Naive thymus-derived CD4-positive, alpha-beta T cell (primary cell): ENCODE data around the gene DPP6. TPM values are rescaled to one million over a fixed set of nuclear protein-coding genes. Genes with fewer than 3 reads are reported as not detected.

Experiments
- ATAC-seq: fragments of 150-1000 bp; cut with Tn5 transposase; 2 replicates; pipeline ENCODE4 v1.10.0; 2021; ENCODE audit warnings: mild to moderate bottlenecking, moderate library complexity
- CTCF ChIA-PET: fragments of 350-600 bp; sonication (Branson Sonifier 250); formaldehyde crosslinking; loops from one replicate; lab custom pipeline; 2021; ENCODE audit warnings: antibody characterized with exemption; lab: Charles Lee
- POLR2A ChIA-PET: fragments of 350-600 bp; sonication (Branson Sonifier 250); formaldehyde crosslinking; loops from one replicate; lab custom pipeline; 2021; ENCODE audit warnings: antibody characterized with exemption, inconsistent platforms; lab: Charles Lee
- DNase-seq, 9 donors: peaks; one replicate each; pipeline versions ENCODE4 v3.0.0 to v3.0.0-alpha.2; 2020 to 2022; ENCODE audit warnings: mixed read lengths in 1 of 9
- H3K27ac ChIP-seq: one replicate; pipeline ENCODE4 v1.7.0; 2013; ENCODE audit warnings: mild to moderate bottlenecking, low read depth, low read length, moderate library complexity
- H3K27me3 ChIP-seq, 2 donors: one replicate each; pipeline ENCODE4 v1.7.0; 2013; ENCODE audit warnings: low read length in 2 of 2, mild to moderate bottlenecking in 2 of 2, moderate library complexity in 2 of 2; ENCODE audit not compliant: control insufficient read depth in 2 of 2, insufficient read depth in 2 of 2
- H3K36me3 ChIP-seq, 3 experiments: 1 replicate in 2 of 3; 2 replicates in 1 of 3; pipeline ENCODE4 v1.7.0; 2013; ENCODE audit warnings: low read length in 3 of 3, mild to moderate bottlenecking in 3 of 3, moderate library complexity in 1 of 3; ENCODE audit not compliant: insufficient read depth in 3 of 3, control insufficient read depth in 2 of 3
- H3K4me1 ChIP-seq, 2 donors: one replicate each; pipeline ENCODE4 v1.7.0; 2013; ENCODE audit warnings: low read length in 2 of 2, mild to moderate bottlenecking in 2 of 2, moderate library complexity in 1 of 2; ENCODE audit not compliant: control insufficient read depth in 2 of 2, insufficient read depth in 2 of 2
- H3K4me3 ChIP-seq: 2 replicates; pipeline ENCODE4 v1.7.0; 2013; ENCODE audit warnings: mild to moderate bottlenecking, low read length
- H3K9me3 ChIP-seq, 3 experiments: 1 replicate in 2 of 3; 2 replicates in 1 of 3; pipeline ENCODE4 v1.7.0; 2013; ENCODE audit warnings: low read length in 3 of 3; ENCODE audit not compliant: control insufficient read depth in 2 of 3
- H3K27ac Mint-ChIP-seq, 9 donors: one replicate each; pipeline ENCODE4 v1.8.0; 2020 to 2022; ENCODE audit warnings: mixed read lengths in 9 of 9, mild to moderate bottlenecking in 8 of 9, moderate library complexity in 5 of 9, inconsistent platforms in 2 of 9
- H3K27me3 Mint-ChIP-seq, 5 donors: one replicate each; pipeline ENCODE4 v1.8.0; 2021 to 2022; ENCODE audit warnings: mixed read lengths in 5 of 5, mild to moderate bottlenecking in 1 of 5
- H3K36me3 Mint-ChIP-seq, 5 donors: one replicate each; pipeline ENCODE4 v1.8.0; 2020 to 2022; ENCODE audit warnings: mixed read lengths in 5 of 5, mild to moderate bottlenecking in 3 of 5, inconsistent platforms in 1 of 5
- H3K4me1 Mint-ChIP-seq, 7 donors: one replicate each; pipeline ENCODE4 v1.8.0; 2020 to 2022; ENCODE audit warnings: mixed read lengths in 7 of 7, mild to moderate bottlenecking in 3 of 7, inconsistent platforms in 1 of 7
- H3K4me3 Mint-ChIP-seq, 10 donors: one replicate each; pipeline ENCODE4 v1.8.0; 2020 to 2022; ENCODE audit warnings: mild to moderate bottlenecking in 10 of 10, mixed read lengths in 10 of 10, moderate library complexity in 6 of 10, inconsistent platforms in 2 of 10
- H3K9me3 Mint-ChIP-seq, 11 donors: one replicate each; pipeline ENCODE4 v1.8.0; 2020 to 2022; ENCODE audit warnings: mixed read lengths in 11 of 11, mild to moderate bottlenecking in 4 of 11, inconsistent platforms in 1 of 11, moderate library complexity in 1 of 11
- intact Hi-C, 2 donors: fragments of 100-400 bp; cut with micrococcal nuclease; formaldehyde crosslinking; loops; one replicate each; pipeline ENCODE4 v1.15.1; 2023
- polyA plus RNA-seq, 2 donors: library from polyadenylated mRNA; unstranded; fragments of 300-500 nt; fragmentation: Illumina TruSeq; gene quantifications; one replicate each; pipeline ENCODE4 v1.2.3, GENCODE V29; 2021
- total RNA-seq, 6 experiments: library from RNA in 5 of 6; stranded (reverse) in 5 of 6; gene quantifications; 1 replicate in 5 of 6; 2 replicates in 1 of 6; pipeline ENCODE4 v1.2.3 and lab custom pipeline; 2021 to 2026

Gene DPP6
- total and polyA plus RNA-seq, 7 experiments from 2014 or later: not detected

- H3K27me3 Mint-ChIP-seq: peaks cover 4 to 25% (median 14%) of the 10 kb centered on the region in 5 donors
- H3K9me3 ChIP-seq: no peaks in the 10 kb centered on the region
- intact Hi-C loops: loop anchor here (5.0 kb wide), 2 partner anchors 386 to 826 kb away; partner anchors contain the start of gene INSIG1 (in 1 of the 2)
- no peaks in the 10 kb centered on the region for H3K27me3 ChIP-seq
- no peak overlapping the region for H3K27ac Mint-ChIP-seq
- no peak overlapping the region for H3K4me3 Mint-ChIP-seq
- peaks cover 0 to 9% (median 4%) of the 10 kb centered on the region in 11 donors for H3K9me3 Mint-ChIP-seq
- ChIA-PET POLR2A (no interaction called here), CTCF (interaction anchor here (0.9 to 4.9 kb wide), 4 partner anchors 13 to 40 kb away, joined by 3 to 27 read pairs (median 12); no protein-coding TSS in a partner anchor)
- no peak for ATAC-seq
- no peaks in the 10 kb centered on the region for H3K36me3 ChIP-seq
- no peak for DNase-seq
- no peak overlapping the region for H3K4me3 ChIP-seq
- peaks cover 3 to 8% (median 5%) of the 10 kb centered on the region in 7 donors for H3K4me1 Mint-ChIP-seq
- peaks cover 0 to 5% (median 0%) of the 10 kb centered on the region in 5 donors for H3K36me3 Mint-ChIP-seq
- no peaks in the 10 kb centered on the region for H3K4me1 ChIP-seq
- H3K27ac ChIP-seq: no peak overlapping the region
Measured at GRCh38 chr7:154911411-154911810, 859.2 kb downstream of the DPP6 start.

- ATAC-seq (no peak), DNase-seq (no peak)
- Histone ChIP-seq H3K36me3 (no peaks in the 10 kb centered on the region), H3K4me1 (no peaks in the 10 kb centered on the region), H3K4me3 (no peak overlapping the region), H3K27me3 (no peaks in the 10 kb centered on the region), H3K9me3 (no peaks in the 10 kb centered on the region), H3K27ac (no peak overlapping the region)
- intact Hi-C loops: loop anchor here (5.0 kb wide), 2 partner anchors 385 to 825 kb away; partner anchors contain the start of gene INSIG1 (in 1 of the 2)
- CTCF ChIA-PET: interaction anchor here (1.0 to 4.9 kb wide), 3 partner anchors 12 to 40 kb away, joined by 3 to 27 read pairs (median 20); no protein-coding TSS in a partner anchor
- Mint-ChIP-seq H3K9me3 (peaks cover 0 to 9% (median 4%) of the 10 kb centered on the region in 11 donors), H3K36me3 (peaks cover 0 to 5% (median 0%) of the 10 kb centered on the region in 5 donors), H3K4me1 (peaks cover 3 to 8% (median 5%) of the 10 kb centered on the region in 7 donors), H3K27ac (no peak overlapping the region), H3K4me3 (no peak overlapping the region), H3K27me3 (peaks cover 4 to 25% (median 14%) of the 10 kb centered on the region in 5 donors)
- POLR2A ChIA-PET: no interaction called here
Measured at GRCh38 chr7:154911862-154912455, 859.8 kb downstream of the DPP6 start.

GRCh38 chr7:154912871-154913637 lies 860.9 kb downstream of the DPP6 start:
- POLR2A ChIA-PET: interaction anchor here (0.7 to 3.0 kb wide), 2 partner anchors 15 to 99 kb away, joined by 4 to 14 read pairs; no protein-coding TSS in a partner anchor
- H3K4me3 ChIP-seq: no peak overlapping the region
- no peaks in the 10 kb centered on the region for H3K4me1 ChIP-seq
- CTCF ChIA-PET: interaction anchor here (0.6 to 4.9 kb wide), 5 partner anchors 11 to 39 kb away, joined by 4 to 27 read pairs (median 19); no protein-coding TSS in a partner anchor
- DNase-seq (peak in 1 of 9 donors; percentile 2), ATAC-seq (no peak)
- Mint-ChIP-seq H3K36me3 (peaks cover 0 to 5% (median 0%) of the 10 kb centered on the region in 5 donors), H3K4me1 (peaks cover 3 to 7% (median 5%) of the 10 kb centered on the region in 7 donors), H3K4me3 (peak overlapping the region in 6 of 10 donors; percentile 21 to 58 (median 40)), H3K9me3 (peaks cover 0 to 9% (median 3%) of the 10 kb centered on the region in 11 donors), H3K27me3 (peaks cover 4 to 25% (median 14%) of the 10 kb centered on the region in 5 donors), H3K27ac (no peak overlapping the region)
- H3K27ac ChIP-seq: no peak overlapping the region
- no peaks in the 10 kb centered on the region for H3K36me3 ChIP-seq
- no peaks in the 10 kb centered on the region for H3K27me3 ChIP-seq
- intact Hi-C loops: loop anchor here (1.0 to 5.0 kb wide), 8 partner anchors 15 to 824 kb away; partner anchors contain the start of gene INSIG1 (in 1 of the 2)
- H3K9me3 ChIP-seq: no peaks in the 10 kb centered on the region

- Mint-ChIP-seq H3K9me3 (peaks cover 0 to 9% (median 3%) of the 10 kb centered on the region in 11 donors), H3K27ac (peak overlapping the region in 8 of 9 donors; percentile 17 to 85 (median 66)), H3K4me3 (peak overlapping the region; percentile 76 to 95 (median 90)), H3K36me3 (peaks cover 0 to 5% (median 0%) of the 10 kb centered on the region in 5 donors), H3K27me3 (peaks cover 4 to 25% (median 14%) of the 10 kb centered on the region in 5 donors), H3K4me1 (peaks cover 3 to 7% (median 4%) of the 10 kb centered on the region in 7 donors)
- H3K4me3 ChIP-seq: peak overlapping the region; percentile 56
- H3K36me3 ChIP-seq: no peaks in the 10 kb centered on the region
- H3K4me1 ChIP-seq: no peaks in the 10 kb centered on the region
- ATAC-seq (peak; percentile 96), DNase-seq (peak; percentile 71 to 89 (median 82))
- no peak overlapping the region for H3K27ac ChIP-seq
- intact Hi-C loops: loop anchor here (1.0 to 5.0 kb wide), 8 partner anchors 15 to 824 kb away; partner anchors contain the start of gene INSIG1 (in 1 of the 2)
- H3K9me3 ChIP-seq: no peaks in the 10 kb centered on the region
- ChIA-PET CTCF (interaction anchor here (0.8 to 4.9 kb wide), 8 partner anchors 10 to 431 kb away, joined by 4 to 27 read pairs (median 6); no protein-coding TSS in a partner anchor), POLR2A (interaction anchor here (0.7 to 3.0 kb wide), 2 partner anchors 14 to 731 kb away, joined by 3 to 14 read pairs; partner anchors contain the start of gene RBM33)
- no peaks in the 10 kb centered on the region for H3K27me3 ChIP-seq
Measured at GRCh38 chr7:154913638-154914307, 861.6 kb downstream of the DPP6 start.

GRCh38 chr7:154914308-154914995 lies 862.3 kb downstream of the DPP6 start:
- H3K9me3 ChIP-seq: no peaks in the 10 kb centered on the region
- ChIA-PET POLR2A (interaction anchor here (0.7 to 3.0 kb wide), 2 partner anchors 14 to 730 kb away, joined by 3 to 14 read pairs; partner anchors contain the start of gene RBM33), CTCF (interaction anchor here (0.5 to 4.9 kb wide), 9 partner anchors 10 to 430 kb away, joined by 3 to 27 read pairs (median 6); no protein-coding TSS in a partner anchor)
- peaks cover 4 to 19% (median 8%) of the 10 kb centered on the region in 5 donors for H3K27me3 Mint-ChIP-seq
- H3K9me3 Mint-ChIP-seq: peaks cover 0 to 9% (median 3%) of the 10 kb centered on the region in 11 donors
- H3K27ac ChIP-seq: no peak overlapping the region
- H3K4me3 ChIP-seq: peak overlapping the region; percentile 56
- no peaks in the 10 kb centered on the region for H3K27me3 ChIP-seq
- H3K4me3 Mint-ChIP-seq: peak overlapping the region in 8 of 10 donors; percentile 9 to 95 (median 90)
- peaks cover 0 to 5% (median 0%) of the 10 kb centered on the region in 5 donors for H3K36me3 Mint-ChIP-seq
- ATAC-seq: no peak
- H3K4me1 ChIP-seq: no peaks in the 10 kb centered on the region
- H3K4me1 Mint-ChIP-seq: peaks cover 3 to 7% (median 4%) of the 10 kb centered on the region in 7 donors
- intact Hi-C loops: loop anchor here (5.0 kb wide), 2 partner anchors 383 to 823 kb away; partner anchors contain the start of gene INSIG1 (in 1 of the 2)
- peak overlapping the region in 1 of 9 donors; percentile 71 for H3K27ac Mint-ChIP-seq
- DNase-seq: peak in 2 of 9 donors; percentile 13 to 14
- H3K36me3 ChIP-seq: no peaks in the 10 kb centered on the region
